GM19193 (cell line): Measurements from ENCODE around the gene PLEKHM3.

Experiments used
- POLR2A ChIP-seq: IDR thresholded peaks from 4 replicates; pipeline ENCODE4 v1.6.1; 2011; ENCODE audit not compliant: insufficient read depth, insufficient read length; ENCODE audit errors: extremely low read depth

Gene PLEKHM3

GRCh38 chr2:208013285-208014178, 11.8 kb downstream of the PLEKHM3 start:
- no peak for TF ChIP-seq POLR2A

DNA sequence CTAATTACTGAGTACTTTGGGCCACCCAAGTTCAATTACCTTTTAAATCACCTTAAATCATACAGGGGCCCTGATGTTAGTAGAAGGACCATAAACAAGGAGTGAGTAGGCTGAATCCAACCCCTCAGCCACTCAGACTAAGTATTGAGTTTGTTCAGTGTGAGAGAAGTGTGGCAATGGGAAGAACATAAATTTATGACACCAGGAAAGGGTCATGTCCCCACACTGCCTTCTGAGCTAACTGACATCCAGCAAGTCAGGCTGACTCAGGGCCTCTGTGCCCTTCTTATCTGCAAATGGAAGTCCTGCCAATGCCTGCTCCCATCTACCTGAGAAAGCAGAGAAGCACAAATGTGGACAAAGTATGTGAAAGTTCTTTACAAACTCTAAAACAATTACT, 12.9 kb downstream of the PLEKHM3 start:
- no peak for TF ChIP-seq POLR2A

DNA sequence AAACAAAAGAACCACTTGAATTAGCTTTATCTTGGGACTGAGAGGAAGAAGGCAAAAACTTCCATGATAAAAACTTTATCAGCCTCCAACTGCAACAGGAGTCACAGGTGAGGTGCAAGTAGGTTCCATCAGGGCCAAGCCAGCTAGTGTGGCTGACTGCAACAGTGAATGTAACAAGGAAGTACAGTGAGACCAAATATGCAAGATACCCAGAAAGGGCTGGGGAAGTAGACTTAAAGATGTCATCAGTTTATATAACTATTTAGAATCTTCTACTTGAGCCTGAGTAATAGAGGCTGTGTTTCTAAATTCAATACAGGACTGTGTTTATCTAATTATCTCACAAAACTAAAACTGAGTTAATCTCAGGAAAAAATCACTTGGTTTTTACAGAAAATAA, 14.8 kb downstream of the PLEKHM3 start:
- no peak for TF ChIP-seq POLR2A

- TF ChIP-seq POLR2A: no peak
Measured at GRCh38 chr2:208006833-208007232, 18.5 kb downstream of the PLEKHM3 start.

- TF ChIP-seq POLR2A: no peak
Measured at GRCh38 chr2:208006337-208006736, 19.0 kb downstream of the PLEKHM3 start.

DNA sequence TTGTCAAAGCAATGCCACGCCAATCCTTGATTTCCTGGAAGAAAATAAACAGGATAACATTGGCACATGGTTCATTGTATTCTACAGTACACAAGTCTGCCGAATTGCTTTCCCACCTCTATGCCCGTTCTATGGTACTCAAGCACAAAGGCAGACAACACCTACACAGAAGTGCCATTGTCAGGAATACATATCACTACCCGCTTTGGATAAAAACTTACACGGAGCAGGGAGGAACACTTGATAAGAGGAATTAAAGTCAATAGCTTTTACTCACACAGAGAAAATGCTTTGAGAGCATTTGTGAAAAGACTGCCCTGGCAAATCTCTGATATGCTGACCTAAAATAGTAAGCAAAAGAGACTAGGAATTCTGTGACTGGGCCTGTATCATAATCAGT, 23.4 kb downstream of the PLEKHM3 start:
- no peak for TF ChIP-seq POLR2A

- TF ChIP-seq POLR2A: no peak
Measured at GRCh38 chr2:208000701-208001395, 24.5 kb downstream of the PLEKHM3 start.

- TF ChIP-seq POLR2A: no peak
Measured at GRCh38 chr2:207996848-207997247, 28.5 kb downstream of the PLEKHM3 start.

- TF ChIP-seq POLR2A: no peak
Measured at GRCh38 chr2:207995887-207996286, 29.4 kb downstream of the PLEKHM3 start.

DNA sequence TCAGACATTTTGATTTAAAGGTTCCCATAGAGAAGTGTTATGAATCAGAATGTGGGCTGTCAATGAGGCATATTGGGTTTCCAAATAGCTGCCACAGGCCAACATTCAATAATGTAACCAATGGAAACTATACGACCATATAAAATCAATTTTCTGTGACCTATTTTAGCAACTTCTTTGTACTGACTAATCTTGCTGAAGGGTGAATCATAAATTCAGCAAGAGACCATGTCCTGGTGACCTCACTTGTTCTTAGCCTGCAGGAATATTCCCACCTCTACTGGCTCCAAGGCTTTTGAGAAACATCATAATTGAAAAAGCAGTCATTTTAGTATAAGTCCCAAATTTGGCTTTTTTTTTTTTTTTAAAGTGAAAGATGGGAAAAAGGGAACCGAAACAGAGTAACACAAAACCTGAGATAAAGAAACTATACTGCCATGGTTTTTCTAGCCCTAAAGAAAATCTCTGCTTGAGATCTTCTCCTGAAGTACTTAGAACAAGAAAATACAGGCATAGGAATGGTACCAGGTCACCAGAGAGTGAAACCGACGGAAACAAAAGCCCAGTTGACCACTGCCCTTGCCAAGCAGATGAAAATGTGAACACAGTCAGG, 32.1 kb downstream of the PLEKHM3 start:
- TF ChIP-seq POLR2A: no peak

DNA sequence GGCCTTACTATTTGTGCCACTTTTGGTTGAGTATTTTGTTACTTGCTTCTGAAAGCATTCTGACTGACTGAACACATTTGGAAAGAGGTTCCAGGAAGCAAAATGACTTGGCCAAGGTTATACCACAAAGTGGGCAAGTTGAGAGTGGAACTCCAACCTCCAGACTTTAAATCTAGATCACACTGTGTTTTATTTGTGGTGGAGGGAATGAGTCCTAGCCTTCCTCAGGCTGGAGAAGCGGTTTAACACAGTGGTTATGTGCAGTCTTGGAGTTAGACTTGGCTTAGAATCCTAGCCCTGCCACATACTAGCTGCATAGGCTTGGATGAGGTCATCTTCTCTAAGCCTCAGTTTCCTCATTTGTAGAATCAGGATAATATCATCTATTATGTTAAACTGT, 33.4 kb downstream of the PLEKHM3 start:
- TF ChIP-seq POLR2A: no peak

GRCh38 chr2:207990784-207991183, 34.5 kb downstream of the PLEKHM3 start:
- no peak for TF ChIP-seq POLR2A

- no peak for TF ChIP-seq POLR2A
Measured at GRCh38 chr2:207988975-207989374, 36.4 kb downstream of the PLEKHM3 start.

DNA sequence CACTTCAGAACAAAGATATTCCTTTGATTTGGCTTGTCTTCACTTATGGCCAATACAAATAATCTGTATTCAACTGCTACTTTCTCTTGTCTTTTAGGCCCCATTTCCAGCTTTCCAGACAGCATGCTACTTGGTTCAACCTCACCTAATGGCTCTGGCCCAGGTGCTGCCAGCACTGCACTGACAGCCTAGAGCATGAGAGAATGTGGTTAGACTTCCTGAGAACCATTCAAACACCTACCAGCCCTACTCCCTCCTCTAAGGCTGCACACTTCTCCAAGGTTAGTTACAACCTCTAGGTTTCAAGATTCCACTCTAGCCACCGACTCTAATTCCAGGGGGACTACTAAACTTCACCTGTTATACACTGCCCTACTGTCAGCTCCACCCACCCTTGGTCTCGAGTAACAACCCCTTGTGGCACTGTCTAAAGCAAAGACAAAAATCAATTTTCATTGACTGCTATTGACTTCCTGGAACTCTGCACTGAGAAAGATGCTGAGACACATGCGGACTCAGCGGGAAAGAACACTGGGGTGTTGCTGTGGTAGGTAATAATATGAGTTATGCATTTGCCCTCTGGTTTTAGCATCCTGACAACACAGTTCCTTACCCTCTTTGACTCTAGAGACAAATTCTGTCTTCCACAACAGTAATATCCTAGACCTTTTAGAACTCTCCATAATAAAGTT, 38.2 kb downstream of the PLEKHM3 start:
- TF ChIP-seq POLR2A: no peak
